Measurements from ENCODE around the gene HLA-DRB1.
"Not testable (repeated sequence)": the region's sequence is repeated elsewhere in the genome, so short reads cannot be mapped to it uniquely, and the experiment has no call there.

Gene HLA-DRB1

DNA sequence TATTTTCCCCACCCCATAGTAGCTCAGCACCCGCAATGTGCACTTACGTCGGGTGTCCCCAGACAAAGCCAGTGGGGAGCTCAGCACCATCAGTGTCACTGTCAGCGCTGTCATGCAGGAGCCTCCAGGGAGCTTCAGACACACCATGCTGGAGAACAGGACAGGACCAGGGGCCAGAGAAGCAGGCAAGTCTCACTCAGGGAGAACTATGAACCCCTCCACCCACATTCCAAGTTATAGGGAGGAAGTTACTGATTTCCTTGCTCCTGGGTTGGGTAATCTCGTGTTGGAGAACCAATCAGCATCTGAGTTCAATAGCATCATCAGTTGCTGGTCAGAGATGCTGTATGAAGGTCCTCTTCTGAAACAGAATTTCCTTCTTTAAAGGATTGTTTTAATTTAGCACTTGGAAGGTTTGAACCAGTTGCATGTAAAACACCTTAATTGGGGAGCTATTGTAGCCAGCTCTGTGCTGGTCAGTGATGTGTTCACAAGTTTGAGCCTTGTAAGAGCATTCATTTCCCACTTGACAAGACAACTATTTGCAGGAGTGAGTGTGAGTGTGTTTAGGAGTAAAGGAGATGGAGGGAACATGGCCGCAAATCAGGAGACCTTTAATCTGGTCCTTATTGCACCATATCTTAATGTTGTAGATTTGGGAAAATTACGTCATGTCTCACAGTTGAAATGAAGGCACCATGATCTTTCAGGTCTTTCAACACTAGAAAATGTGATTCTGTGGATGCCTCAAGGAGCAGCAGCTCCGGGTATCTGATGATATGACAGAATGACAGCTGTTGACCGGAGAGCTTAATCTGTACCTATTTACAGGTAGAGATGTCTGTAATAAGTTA, at the start of gene HLA-DRB1:
TSS of gene HLA-DRB1 (minus strand) at position 253 of the 854 bp plus-strand sequence. CDS start at position 147, 106 bp downstream.
- no peak for DNase-seq (ENCODE audit: low spot score)

GRCh38 chr6:32638532-32639219, 49.0 kb upstream of the HLA-DRB1 start:
- DNase-seq (ENCODE audit: low spot score), result no peak

GRCh38 chr6:32637883-32638282, 48.2 kb upstream of the HLA-DRB1 start:
- no peak for DNase-seq (ENCODE audit: low spot score)

DNA sequence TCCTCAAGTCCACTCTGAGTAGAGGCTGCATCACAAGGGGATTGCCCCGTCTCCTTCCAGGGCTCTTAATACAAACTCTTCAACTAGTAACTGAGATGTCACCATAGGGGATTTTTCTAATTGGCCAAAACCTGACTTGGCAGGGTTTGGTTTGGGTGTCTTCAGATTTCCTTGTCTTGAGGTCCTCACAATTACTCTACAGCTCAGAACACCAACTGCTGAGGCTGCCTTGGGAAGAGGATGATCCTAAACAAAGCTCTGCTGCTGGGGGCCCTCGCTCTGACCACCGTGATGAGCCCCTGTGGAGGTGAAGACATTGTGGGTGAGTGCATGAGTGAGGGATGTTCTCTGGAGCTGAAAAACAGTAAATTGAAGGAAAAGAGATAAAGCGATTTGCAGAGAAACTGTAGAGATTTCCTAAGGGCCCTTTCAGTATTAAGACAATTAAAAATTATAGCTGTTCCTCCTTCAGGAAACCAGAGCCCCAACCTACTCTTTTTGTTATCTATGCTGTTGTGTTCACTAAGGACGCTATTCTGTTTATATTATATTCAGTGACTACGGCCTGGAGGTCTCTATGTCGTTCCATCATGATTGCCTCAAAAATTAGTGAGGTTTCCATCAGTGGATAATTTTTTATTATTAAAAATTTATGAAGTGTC, 47.7 kb upstream of the HLA-DRB1 start, which contains the start of gene HLA-DQA1:
TSS of gene HLA-DQA1 (plus strand) at position 188 of the 662 bp plus-strand sequence. CDS start at position 241, 53 bp downstream.
- DNase-seq (ENCODE audit: low spot score), result no peak

- no peak for DNase-seq (ENCODE audit: low spot score)
Measured at GRCh38 chr6:32635526-32636123, 46.0 kb upstream of the HLA-DRB1 start.

DNA sequence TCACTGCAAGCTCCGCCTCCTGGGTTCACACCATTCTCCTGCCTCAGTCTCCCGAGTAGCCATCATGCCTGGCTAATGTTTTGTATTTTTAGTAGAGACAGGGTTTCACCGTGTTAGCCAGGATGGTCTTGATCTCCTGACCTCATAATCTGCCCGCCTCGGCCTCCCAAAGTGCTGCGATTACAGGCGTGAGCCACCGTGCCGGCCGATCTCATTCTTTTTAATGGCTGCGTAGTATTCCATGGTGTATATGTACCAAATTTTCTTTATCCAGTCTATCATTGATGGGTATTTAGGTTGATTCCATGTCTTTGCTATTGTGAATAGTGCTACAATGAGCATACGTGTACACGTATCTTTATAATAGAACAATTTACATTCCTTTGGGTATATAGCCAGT, 40.1 kb upstream of the HLA-DRB1 start:
- not testable (repeated sequence) for DNase-seq (ENCODE audit: low spot score)

- DNase-seq (ENCODE audit: low spot score), result no peak
Measured at GRCh38 chr6:32627831-32628230, 38.2 kb upstream of the HLA-DRB1 start.

DNA sequence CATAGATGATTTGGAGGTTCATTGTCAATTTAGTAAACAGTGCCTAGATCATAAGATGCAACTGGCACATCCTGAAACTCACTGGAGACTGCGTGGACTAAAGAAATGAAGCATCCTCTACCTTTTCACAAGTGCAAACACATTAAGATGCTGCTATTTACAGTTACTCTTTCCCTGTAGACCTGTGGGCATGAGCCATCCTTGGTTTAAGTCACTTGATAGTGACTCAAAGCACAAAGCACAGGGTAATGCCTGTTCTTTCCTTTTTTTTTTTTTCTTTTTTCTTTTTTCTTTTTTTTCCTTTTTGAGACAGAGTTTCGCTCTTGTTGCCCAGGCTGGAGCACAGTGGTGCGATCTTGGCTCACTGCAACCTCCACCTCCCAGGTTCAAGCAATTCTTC, 37.6 kb upstream of the HLA-DRB1 start:
- DNase-seq (ENCODE audit: low spot score), result no peak

DNA sequence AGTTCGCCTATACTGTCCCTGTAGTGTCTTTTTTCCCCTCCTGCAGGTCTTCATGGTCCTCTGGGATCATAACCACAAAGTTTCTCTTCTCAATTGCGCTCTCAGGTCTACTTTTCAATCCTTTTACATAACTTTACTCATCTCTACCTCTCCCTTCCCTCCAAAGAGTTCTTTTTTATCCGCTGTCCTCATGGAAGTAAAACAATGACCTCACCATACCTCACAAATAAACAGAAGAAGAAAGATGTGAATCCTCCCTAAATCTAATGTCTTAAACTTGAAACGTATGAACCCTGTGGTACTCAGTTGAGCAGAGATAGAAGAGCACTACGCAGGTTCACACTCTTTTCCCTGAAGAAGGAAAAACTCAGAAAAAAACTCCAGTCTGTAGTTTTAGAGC, 35.5 kb upstream of the HLA-DRB1 start:
- no peak for DNase-seq (ENCODE audit: low spot score)

DNA sequence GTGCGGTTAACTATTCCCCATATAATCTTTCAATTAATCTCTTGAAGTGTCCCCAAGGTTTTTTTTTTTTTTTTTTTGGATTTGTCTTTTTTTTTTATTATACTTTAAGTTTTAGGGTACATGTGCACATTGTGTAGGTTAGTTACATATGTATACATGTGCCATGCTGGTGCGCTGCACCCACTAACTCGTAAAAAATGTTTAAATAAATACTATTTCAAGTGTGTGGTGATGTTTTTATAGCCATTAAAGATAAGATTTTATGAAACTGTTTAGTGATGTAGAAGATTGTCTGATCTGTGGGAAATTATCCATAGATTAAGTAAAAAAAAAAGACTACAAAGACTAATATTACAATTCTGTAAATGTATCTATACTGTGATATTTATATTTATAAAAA, 34.9 kb upstream of the HLA-DRB1 start:
- DNase-seq (ENCODE audit: low spot score), result no peak

- DNase-seq (ENCODE audit: low spot score), result no peak
Measured at GRCh38 chr6:32623693-32624092, 34.0 kb upstream of the HLA-DRB1 start.

GRCh38 chr6:32622545-32623401, 33.1 kb upstream of the HLA-DRB1 start:
- no peak for DNase-seq (ENCODE audit: low spot score)

- no peak for DNase-seq (ENCODE audit: low spot score)
Measured at GRCh38 chr6:32621372-32621771, 31.7 kb upstream of the HLA-DRB1 start.

- DNase-seq (ENCODE audit: low spot score), result no peak
Measured at GRCh38 chr6:32617751-32618150, 28.1 kb upstream of the HLA-DRB1 start.

GRCh38 chr6:32615885-32616532, 26.4 kb upstream of the HLA-DRB1 start:
- DNase-seq (ENCODE audit: low spot score), result no peak

- DNase-seq (ENCODE audit: low spot score), result no peak
Measured at GRCh38 chr6:32614366-32615081, 24.9 kb upstream of the HLA-DRB1 start.

DNA sequence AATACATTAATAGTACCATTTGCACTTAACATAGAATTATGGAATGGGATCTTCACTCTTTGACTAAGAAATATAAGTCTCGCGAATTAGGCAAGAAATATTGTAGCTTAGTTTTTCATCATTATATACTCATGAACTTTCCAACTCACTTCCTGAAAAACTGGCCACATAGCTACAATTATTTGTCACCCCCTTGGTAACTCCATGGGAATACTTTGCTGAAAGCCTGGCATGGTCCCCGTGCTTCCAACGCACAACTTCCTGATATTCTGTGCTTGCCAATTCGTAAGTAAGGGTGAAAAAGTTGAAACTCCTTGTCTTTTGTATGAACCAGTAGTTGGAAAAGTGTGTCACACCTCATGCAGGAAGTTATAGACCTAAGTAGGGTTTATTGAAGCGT, 23.8 kb upstream of the HLA-DRB1 start:
- no peak for DNase-seq (ENCODE audit: low spot score)

GRCh38 chr6:32610682-32611296, 21.1 kb upstream of the HLA-DRB1 start:
- no peak for DNase-seq (ENCODE audit: low spot score)
